Fibroblast of the conjunctiva (primary cell): ENCODE measurements around the gene C2orf74.
"Not testable (repeated sequence)": the region's sequence is repeated elsewhere in the genome, so short reads cannot be mapped to it uniquely, and the experiment has no call there.

Source experiments
- DNase-seq: peaks from one replicate; pipeline ENCODE4 v3.0.0-alpha.2; 2010; ENCODE audit warnings: low read depth

C2orf74 gene

GRCh38 chr2:61173116-61173515 is 11.1 kb downstream of the C2orf74 start:
- DNase-seq = no peak

- no peak for DNase-seq
Observed at GRCh38 chr2:61175036-61175435, 13.0 kb downstream of the C2orf74 start.

GRCh38 chr2:61176755-61177726 is 15.1 kb downstream of the C2orf74 start:
- peak; percentile 84 for DNase-seq

- DNase-seq = no peak
Observed at GRCh38 chr2:61177727-61178549, 15.9 kb downstream of the C2orf74 start.

GRCh38 chr2:61178603-61179545 is 16.9 kb downstream of the C2orf74 start:
- no peak for DNase-seq

GRCh38 chr2:61179701-61180639 is 18.0 kb downstream of the C2orf74 start:
- peak; percentile 57 for DNase-seq

GRCh38 chr2:61180686-61181085 is 18.7 kb downstream of the C2orf74 start:
- no peak for DNase-seq

GRCh38 chr2:61181382-61182058 is 19.5 kb downstream of the C2orf74 start:
- no peak for DNase-seq

- DNase-seq = no peak
Observed at GRCh38 chr2:61182059-61182383, 20.0 kb downstream of the C2orf74 start.

- no peak for DNase-seq
Observed at GRCh38 chr2:61183795-61184194, 21.8 kb downstream of the C2orf74 start.

- no peak for DNase-seq
Observed at GRCh38 chr2:61184263-61184662, 22.3 kb downstream of the C2orf74 start.

GRCh38 chr2:61185231-61185728 is 23.3 kb downstream of the C2orf74 start:
- DNase-seq = no peak

GRCh38 chr2:61187085-61187484 is 25.1 kb downstream of the C2orf74 start:
- no peak for DNase-seq

GRCh38 chr2:61193670-61194561 is 31.9 kb downstream of the C2orf74 start:
- no peak for DNase-seq

- not testable (repeated sequence) for DNase-seq
Observed at GRCh38 chr2:61194646-61195045, 32.7 kb downstream of the C2orf74 start.

- DNase-seq = no peak
Observed at GRCh38 chr2:61196671-61197070, 34.7 kb downstream of the C2orf74 start.

GRCh38 chr2:61205132-61205531 is 43.1 kb downstream of the C2orf74 start:
- DNase-seq = no peak

- DNase-seq = peak; percentile 64
Observed at GRCh38 chr2:61210332-61210981, 48.5 kb downstream of the C2orf74 start.
